PC-3 (cell line): ENCODE data around the gene BCAN. TPM values are rescaled to one million over a fixed set of nuclear protein-coding genes. Genes with fewer than 3 reads are reported as not detected.

Experiments
- ATAC-seq: fragments of 200-7000 bp; cut with Tn5 transposase; 2 replicates; pipeline ENCODE4 v1.9.1; 2020; ENCODE audit warnings: mild to moderate bottlenecking, moderate library complexity
- BruUV-seq: library from RNA; stranded (reverse); fragments of 400-500 nt; replicated peaks from 2 replicates; lab custom pipeline; 2021; lab: Mats Ljungman, UMichigan
- CTCF ChIA-PET: fragments of 300-600 bp; sonication (Branson Sonifier 250); formaldehyde crosslinking; loops from one replicate; lab custom pipeline; 2022; ENCODE audit warnings: antibody characterized with exemption; lab: Charles Lee
- POLR2A ChIA-PET: fragments of 300-600 bp; sonication (Branson Sonifier 250); formaldehyde crosslinking; loops from one replicate; lab custom pipeline; 2022; ENCODE audit warnings: antibody characterized with exemption; ENCODE audit not compliant: unreplicated experiment; lab: Charles Lee
- DNase-seq: peaks from one replicate; pipeline ENCODE4 v3.0.0-alpha.2; 2015
- H2AFZ ChIP-seq: fragments of 300-600 bp; sonication (generic); 2 replicates; pipeline ENCODE4 v1.6.0; 2016; ENCODE audit warnings: antibody characterized with exemption, low read length
- H3F3A ChIP-seq: fragments of 300-600 bp; sonication (generic); one replicate; pipeline ENCODE4 v1.6.0; 2017; ENCODE audit warnings: antibody characterized with exemption, low read length, control low read depth, mild to moderate bottlenecking; ENCODE audit not compliant: unreplicated experiment
- H3K27ac ChIP-seq: fragments of 300-600 bp; sonication (generic); 2 replicates; pipeline ENCODE4 v1.5.1; 2016; ENCODE audit warnings: mild to moderate bottlenecking, low read length
- H3K27me3 ChIP-seq: fragments of 300-600 bp; sonication (generic); 2 replicates; pipeline ENCODE4 v1.6.1; 2016; ENCODE audit warnings: low read length, mixed read lengths
- H3K36me3 ChIP-seq: fragments of 300-600 bp; sonication (generic); 2 replicates; pipeline ENCODE4 v1.6.1; 2016; ENCODE audit warnings: low read depth, mixed run types, low read length, mixed read lengths
- H3K4me1 ChIP-seq: fragments of 300-600 bp; sonication (generic); 2 replicates; pipeline ENCODE4 v1.5.1; 2016; ENCODE audit warnings: low read length; ENCODE audit not compliant: insufficient read depth
- H3K4me2 ChIP-seq: fragments of 300-600 bp; sonication (generic); 2 replicates; pipeline ENCODE4 v1.6.0; 2016; ENCODE audit warnings: low read length
- H3K4me3 ChIP-seq: fragments of 300-600 bp; sonication (generic); 2 replicates; pipeline ENCODE4 v1.5.1; 2016; ENCODE audit warnings: mild to moderate bottlenecking, low read length, mixed read lengths
- H3K79me2 ChIP-seq: fragments of 300-600 bp; sonication (generic); 2 replicates; pipeline ENCODE4 v1.6.1; 2017; ENCODE audit warnings: low read length, mixed read lengths
- H3K9ac ChIP-seq: fragments of 300-600 bp; sonication (generic); 2 replicates; pipeline ENCODE4 v1.6.0; 2016; ENCODE audit warnings: mild to moderate bottlenecking, low read length
- H3K9me2 ChIP-seq: fragments of 300-600 bp; sonication (generic); replicated peaks from 2 replicates; pipeline ENCODE4 v1.6.1; 2016; ENCODE audit warnings: mixed run types, low read length, mixed read lengths
- H3K9me3 ChIP-seq: fragments of 300-600 bp; sonication (generic); 2 replicates; pipeline ENCODE4 v1.6.1; 2016; ENCODE audit warnings: low read length, mixed read lengths
- H4K20me1 ChIP-seq: fragments of 300-600 bp; sonication (generic); 2 replicates; pipeline ENCODE4 v1.6.1; 2016; ENCODE audit warnings: low read length, mixed read lengths
- EZH2 ChIP-seq: fragments of 300-600 bp; sonication (generic); IDR thresholded peaks from one replicate; pipeline ENCODE4 v1.6.1; 2017; ENCODE audit warnings: antibody characterized with exemption, mild to moderate bottlenecking, low read length; ENCODE audit not compliant: unreplicated experiment
- EZH2phosphoT487 ChIP-seq: fragments of 300-600 bp; sonication (generic); IDR thresholded peaks from 2 replicates; pipeline ENCODE4 v1.6.1; 2018; ENCODE audit warnings: mild to moderate bottlenecking, antibody characterized with exemption, low read length, borderline replicate concordance
- intact Hi-C: fragments of 100-400 bp; cut with micrococcal nuclease; formaldehyde crosslinking; loops from 2 replicates; pipeline ENCODE4 v1.9.0; 2023
- total RNA-seq: library from RNA; depleted of rRNA; stranded (reverse); fragments of >200 nt; gene quantifications from 2 replicates; pipeline ENCODE4 v1.2.3, GENCODE V29; 2014
- TF ChIP-seq, protein P1 (sequence below): fragments of 300-600 bp; sonication (generic); conservative IDR thresholded peaks from 2 replicates; pipeline ENCODE4 v1.5.1; 2017; ENCODE audit warnings: antibody characterized with exemption, low read depth, mild to moderate bottlenecking, low read length

The BCAN gene
- total RNA-seq, 1 experiment from 2014 or later, result not detected

DNA sequence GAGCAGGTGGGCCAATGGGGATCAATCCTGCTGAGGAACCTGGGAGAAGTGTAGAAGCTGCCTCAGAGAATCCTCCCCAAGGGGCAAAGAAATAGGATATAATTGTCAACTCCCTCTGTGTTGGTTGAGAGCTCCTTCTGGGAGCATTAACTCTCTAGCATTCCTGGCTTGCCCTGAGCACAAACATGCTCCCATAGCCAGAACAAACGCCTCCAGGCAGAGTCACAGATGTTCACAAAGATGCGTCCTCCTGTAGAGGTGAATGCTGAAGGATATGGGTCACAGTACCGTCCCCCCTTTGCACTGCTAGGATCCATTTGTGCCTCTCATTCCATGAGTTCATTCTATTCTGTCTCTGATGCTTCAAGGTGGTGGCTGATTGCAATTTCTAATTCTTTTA, 9.6 kb upstream of the BCAN start:
- BruUV-seq, result no TSS peak
- no peaks in the 10 kb centered on the region for H4K20me1 ChIP-seq
- TF ChIP-seq, protein P1, sequence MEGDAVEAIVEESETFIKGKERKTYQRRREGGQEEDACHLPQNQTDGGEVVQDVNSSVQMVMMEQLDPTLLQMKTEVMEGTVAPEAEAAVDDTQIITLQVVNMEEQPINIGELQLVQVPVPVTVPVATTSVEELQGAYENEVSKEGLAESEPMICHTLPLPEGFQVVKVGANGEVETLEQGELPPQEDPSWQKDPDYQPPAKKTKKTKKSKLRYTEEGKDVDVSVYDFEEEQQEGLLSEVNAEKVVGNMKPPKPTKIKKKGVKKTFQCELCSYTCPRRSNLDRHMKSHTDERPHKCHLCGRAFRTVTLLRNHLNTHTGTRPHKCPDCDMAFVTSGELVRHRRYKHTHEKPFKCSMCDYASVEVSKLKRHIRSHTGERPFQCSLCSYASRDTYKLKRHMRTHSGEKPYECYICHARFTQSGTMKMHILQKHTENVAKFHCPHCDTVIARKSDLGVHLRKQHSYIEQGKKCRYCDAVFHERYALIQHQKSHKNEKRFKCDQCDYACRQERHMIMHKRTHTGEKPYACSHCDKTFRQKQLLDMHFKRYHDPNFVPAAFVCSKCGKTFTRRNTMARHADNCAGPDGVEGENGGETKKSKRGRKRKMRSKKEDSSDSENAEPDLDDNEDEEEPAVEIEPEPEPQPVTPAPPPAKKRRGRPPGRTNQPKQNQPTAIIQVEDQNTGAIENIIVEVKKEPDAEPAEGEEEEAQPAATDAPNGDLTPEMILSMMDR, result no peak
- TF ChIP-seq EZH2phosphoT487, result no peak
- no peak for TF ChIP-seq EZH2
- no peaks in the 10 kb centered on the region for H3K4me1 ChIP-seq
- no peaks in the 10 kb centered on the region for H3F3A ChIP-seq
- intact Hi-C loops, result no loop called here
- H3K4me2 ChIP-seq, result no peak overlapping the region
- ChIA-PET CTCF (interaction anchor here (0.6 kb wide), 1 partner anchor 18 kb away, joined by 3 read pairs; no protein-coding TSS in a partner anchor), POLR2A (no interaction called here)
- peaks cover 28% of the 10 kb centered on the region for H3K27me3 ChIP-seq
- no peaks in the 10 kb centered on the region for H3K79me2 ChIP-seq
- H3K9me2 ChIP-seq, result no peaks in the 10 kb centered on the region
- no peak overlapping the region for H3K9ac ChIP-seq
- DNase-seq (no peak), ATAC-seq (peak; percentile 33; the same call in 1 of the 2 replicates)
- no peaks in the 10 kb centered on the region for H3K9me3 ChIP-seq
- no peak overlapping the region for H3K27ac ChIP-seq
- H3K36me3 ChIP-seq, result no peaks in the 10 kb centered on the region
- no peak overlapping the region for H3K4me3 ChIP-seq
- no peak overlapping the region for H2AFZ ChIP-seq

DNA sequence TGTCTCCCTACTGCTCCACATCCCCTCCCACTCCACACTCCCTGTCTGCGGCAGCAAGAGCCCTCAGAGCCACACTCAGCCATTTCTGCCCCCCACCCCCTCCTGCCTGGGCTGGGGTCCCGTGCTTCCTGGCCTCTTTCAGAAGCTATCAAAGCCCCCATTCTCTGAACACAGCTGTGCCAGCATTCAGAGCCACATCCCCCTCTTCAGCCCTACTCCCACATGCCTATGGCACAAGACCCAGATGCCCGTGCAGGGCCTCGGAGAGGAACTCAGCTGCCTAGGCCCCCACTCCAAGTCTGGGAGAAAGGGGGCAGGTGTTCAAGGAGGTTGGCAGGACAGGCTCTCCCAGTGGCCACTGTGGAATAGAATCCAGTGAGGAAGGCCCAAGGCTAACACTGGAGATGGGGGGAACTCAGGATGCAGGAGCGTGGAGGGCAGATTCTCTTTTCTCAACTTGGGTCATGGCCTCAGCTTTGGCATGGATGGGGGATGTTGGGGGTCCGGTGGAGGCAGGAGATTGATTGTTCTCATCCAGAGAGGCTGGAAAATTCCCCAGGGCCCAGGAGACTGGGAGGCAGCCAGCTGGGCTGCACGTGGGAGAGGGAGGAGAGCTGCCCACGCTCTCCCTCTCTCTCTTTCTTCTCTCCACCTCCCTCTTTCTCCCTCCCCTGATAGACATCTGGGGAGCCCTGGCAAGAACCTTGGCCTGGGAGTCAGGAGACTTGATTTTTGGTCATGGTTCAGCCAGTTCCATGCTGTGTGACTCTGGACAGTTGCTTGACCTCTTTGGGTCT, 3.5 kb upstream of the BCAN start:
- intact Hi-C loops, result no loop called here
- Histone ChIP-seq H2AFZ (no peak overlapping the region), H3K27ac (no peak overlapping the region), H3K9me2 (no peaks in the 10 kb centered on the region), H3K4me3 (no peak overlapping the region), H3K9me3 (no peaks in the 10 kb centered on the region), H4K20me1 (no peaks in the 10 kb centered on the region), H3F3A (no peaks in the 10 kb centered on the region), H3K4me1 (peaks cover 15% of the 10 kb centered on the region), H3K9ac (no peak overlapping the region), H3K27me3 (peaks cover 46% of the 10 kb centered on the region), H3K79me2 (no peaks in the 10 kb centered on the region), H3K36me3 (no peaks in the 10 kb centered on the region), H3K4me2 (no peak overlapping the region)
- CTCF ChIA-PET, result no interaction called here
- no peak for DNase-seq
- BruUV-seq, result no TSS peak
- POLR2A ChIA-PET, result no interaction called here
- TF ChIP-seq, protein P1, result no peak
- TF ChIP-seq EZH2phosphoT487 (no peak), EZH2 (no peak)
- no peak for ATAC-seq

DNA sequence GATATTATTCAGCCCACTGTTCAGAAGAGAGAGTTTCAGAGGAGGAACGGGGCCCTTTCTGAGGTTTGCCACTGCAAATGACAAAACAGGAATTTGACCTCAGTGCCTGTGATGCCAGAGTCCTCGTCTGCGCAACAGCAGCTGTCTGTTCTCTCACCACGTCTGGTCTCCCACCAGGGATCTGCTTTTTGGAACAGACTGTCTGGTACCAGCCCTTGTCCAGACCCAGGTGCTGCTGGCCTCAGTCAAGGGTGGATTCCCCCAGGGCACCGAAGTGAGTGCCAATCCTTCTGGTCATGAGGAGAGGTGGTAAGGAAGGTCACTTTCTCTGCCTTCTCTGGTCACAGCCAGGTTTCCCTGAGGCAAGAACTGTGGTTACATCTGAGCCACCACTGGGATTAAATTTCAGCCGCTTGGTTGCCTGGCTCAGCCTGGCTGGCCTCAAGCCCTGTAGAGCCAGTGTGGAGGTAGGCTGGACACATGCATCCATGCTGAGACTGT, 2.3 kb upstream of the BCAN start:
- no peaks in the 10 kb centered on the region for H3K36me3 ChIP-seq
- no TSS peak for BruUV-seq

More for the DNA sequence above, 2.3 kb upstream of the BCAN start:
- H3K9ac ChIP-seq, result no peak overlapping the region
- H3K4me1 ChIP-seq, result peaks cover 15% of the 10 kb centered on the region
- TF ChIP-seq EZH2 (no peak), EZH2phosphoT487 (no peak)
- TF ChIP-seq, protein P1, result no peak
- no peak overlapping the region for H3K27ac ChIP-seq
- ChIA-PET CTCF (interaction anchor here (1.1 kb wide), 1 partner anchor 50 kb away, joined by 4 read pairs; no protein-coding TSS in a partner anchor), POLR2A (no interaction called here)
- H3K9me3 ChIP-seq, result no peaks in the 10 kb centered on the region
- no peaks in the 10 kb centered on the region for H3K79me2 ChIP-seq
- no peaks in the 10 kb centered on the region for H4K20me1 ChIP-seq
- no peak overlapping the region for H3K4me3 ChIP-seq
- peak; percentile 95 for ATAC-seq
- DNase-seq, result peak; percentile 93
- peak overlapping the region; percentile 53 for H3K4me2 ChIP-seq
- no peaks in the 10 kb centered on the region for H3F3A ChIP-seq
- intact Hi-C loops, result no loop called here
- no peak overlapping the region for H2AFZ ChIP-seq
- no peaks in the 10 kb centered on the region for H3K9me2 ChIP-seq
- H3K27me3 ChIP-seq, result peaks cover 42% of the 10 kb centered on the region
